C4-2B (cell line): ENCODE measurements around the gene REM1.

Experiments used
- CTCF ChIP-seq: fragments of 450-650 bp; conservative IDR thresholded peaks from 2 replicates; pipeline ENCODE4 v1.5.1; 2017; ENCODE audit warnings: mild to moderate bottlenecking
- ZFX ChIP-seq: fragments of 450-650 bp; IDR thresholded peaks from 2 replicates; pipeline ENCODE4 v1.6.1; 2017

GRCh38 chr20:31500527-31500926 is 25.4 kb downstream of the REM1 start:
- no peak for TF ChIP-seq CTCF
- no peak for TF ChIP-seq ZFX
